ENCODE results near the gene CBLC. TPM values are rescaled to one million over a fixed set of nuclear protein-coding genes. Genes with fewer than 3 reads are reported as not detected.

The CBLC gene
- total and polyA plus RNA-seq, 8 donors: 3.1 to 6.1 (median 4.2) TPM

GRCh38 chr19:44813070-44813840 is 35.6 kb downstream of the CBLC start:
- DNase-seq (no peak), ATAC-seq (no peak)
- peaks cover 4 to 15% of the 10 kb centered on the region in 2 donors for H3K4me1 ChIP-seq
- H3K27me3 ChIP-seq: peaks cover 0 to 14% of the 10 kb centered on the region in 2 donors
- TF ChIP-seq, protein P1, sequence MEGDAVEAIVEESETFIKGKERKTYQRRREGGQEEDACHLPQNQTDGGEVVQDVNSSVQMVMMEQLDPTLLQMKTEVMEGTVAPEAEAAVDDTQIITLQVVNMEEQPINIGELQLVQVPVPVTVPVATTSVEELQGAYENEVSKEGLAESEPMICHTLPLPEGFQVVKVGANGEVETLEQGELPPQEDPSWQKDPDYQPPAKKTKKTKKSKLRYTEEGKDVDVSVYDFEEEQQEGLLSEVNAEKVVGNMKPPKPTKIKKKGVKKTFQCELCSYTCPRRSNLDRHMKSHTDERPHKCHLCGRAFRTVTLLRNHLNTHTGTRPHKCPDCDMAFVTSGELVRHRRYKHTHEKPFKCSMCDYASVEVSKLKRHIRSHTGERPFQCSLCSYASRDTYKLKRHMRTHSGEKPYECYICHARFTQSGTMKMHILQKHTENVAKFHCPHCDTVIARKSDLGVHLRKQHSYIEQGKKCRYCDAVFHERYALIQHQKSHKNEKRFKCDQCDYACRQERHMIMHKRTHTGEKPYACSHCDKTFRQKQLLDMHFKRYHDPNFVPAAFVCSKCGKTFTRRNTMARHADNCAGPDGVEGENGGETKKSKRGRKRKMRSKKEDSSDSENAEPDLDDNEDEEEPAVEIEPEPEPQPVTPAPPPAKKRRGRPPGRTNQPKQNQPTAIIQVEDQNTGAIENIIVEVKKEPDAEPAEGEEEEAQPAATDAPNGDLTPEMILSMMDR (IDR thresholded peaks at IDR 0.05): no peak
- H3K4me3 ChIP-seq: no peak overlapping the region
- H3K27ac ChIP-seq: no peak overlapping the region
- peaks cover 0 to 21% of the 10 kb centered on the region in 2 donors for H3K36me3 ChIP-seq
- intact Hi-C loops (cut with DNase I): no loop called here
- no peaks in the 10 kb centered on the region for H3K9me3 ChIP-seq

- Histone ChIP-seq H3K4me3 (no peak overlapping the region), H3K27ac (no peak overlapping the region), H3K27me3 (peaks cover 0 to 7% of the 10 kb centered on the region in 2 donors), H3K36me3 (peaks cover 0 to 21% of the 10 kb centered on the region in 2 donors), H3K4me1 (peaks cover 0 to 10% of the 10 kb centered on the region in 2 donors), H3K9me3 (no peaks in the 10 kb centered on the region)
- intact Hi-C loops (cut with DNase I): no loop called here
- ATAC-seq (no peak), DNase-seq (no peak)
- TF ChIP-seq, protein P1 (IDR thresholded peaks at IDR 0.05): no peak
Observed at GRCh38 chr19:44813841-44814470, 36.3 kb downstream of the CBLC start.

DNA sequence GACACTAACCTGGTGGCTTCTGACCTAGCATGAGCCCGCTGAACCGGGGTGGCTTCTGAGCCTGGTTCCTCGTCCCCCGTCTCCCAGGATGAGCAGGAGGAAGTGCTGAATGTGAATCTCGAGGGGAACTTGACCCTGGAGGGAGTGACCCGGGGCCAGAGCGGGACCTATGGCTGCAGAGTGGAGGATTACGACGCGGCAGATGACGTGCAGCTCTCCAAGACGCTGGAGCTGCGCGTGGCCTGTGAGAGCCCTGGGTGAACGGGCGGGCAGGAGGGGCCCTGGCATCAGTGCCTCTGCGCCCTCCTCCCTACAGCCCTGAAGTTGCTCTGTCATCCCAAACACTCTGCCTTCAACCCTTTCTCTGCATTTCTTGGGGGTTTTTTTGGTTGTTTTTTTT is 36.8 kb downstream of the CBLC start:
- TF ChIP-seq, protein P1 (IDR thresholded peaks at IDR 0.05): no peak
- H3K36me3 ChIP-seq: peaks cover 0 to 25% of the 10 kb centered on the region in 2 donors

DNA sequence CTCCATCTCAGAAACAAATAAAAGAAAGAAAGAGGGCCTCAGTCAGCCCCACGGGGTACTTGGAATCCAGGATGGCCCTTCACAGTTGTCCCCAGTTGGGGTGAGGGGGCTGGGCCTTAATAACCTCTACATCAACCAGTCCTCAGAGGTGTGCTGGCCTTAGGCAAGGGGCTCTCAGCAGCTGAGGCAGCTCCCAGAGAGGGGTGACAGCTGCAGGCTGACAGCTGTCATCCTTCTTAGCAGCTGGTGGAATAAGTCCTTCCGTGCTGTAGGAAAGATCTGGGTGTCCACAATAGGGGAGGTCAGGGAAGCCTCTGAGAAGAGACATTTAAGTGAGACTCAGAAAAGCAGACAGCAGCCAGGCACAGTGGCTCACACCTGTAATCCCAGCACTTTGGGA is 38.6 kb downstream of the CBLC start:
- H3K9me3 ChIP-seq: no peaks in the 10 kb centered on the region
- DNase-seq (no peak), ATAC-seq (no peak)
- intact Hi-C loops (cut with DNase I): no loop called here
- no peaks in the 10 kb centered on the region for H3K27me3 ChIP-seq
- no peaks in the 10 kb centered on the region for H3K4me1 ChIP-seq
- H3K4me3 ChIP-seq: no peak overlapping the region
- peaks cover 0 to 26% of the 10 kb centered on the region in 2 donors for H3K36me3 ChIP-seq
- no peak overlapping the region for H3K27ac ChIP-seq
- TF ChIP-seq, protein P1 (IDR thresholded peaks at IDR 0.05): no peak

More for the DNA sequence above, 36.8 kb downstream of the CBLC start:
- no peaks in the 10 kb centered on the region for H3K9me3 ChIP-seq
- no peak overlapping the region for H3K4me3 ChIP-seq
- no peak for ATAC-seq
- intact Hi-C loops (cut with DNase I): no loop called here
- no peak overlapping the region for H3K27ac ChIP-seq
- peaks cover 0 to 1% of the 10 kb centered on the region in 2 donors for H3K27me3 ChIP-seq
- H3K4me1 ChIP-seq: peaks cover 0 to 4% of the 10 kb centered on the region in 2 donors
- no peak for DNase-seq

DNA sequence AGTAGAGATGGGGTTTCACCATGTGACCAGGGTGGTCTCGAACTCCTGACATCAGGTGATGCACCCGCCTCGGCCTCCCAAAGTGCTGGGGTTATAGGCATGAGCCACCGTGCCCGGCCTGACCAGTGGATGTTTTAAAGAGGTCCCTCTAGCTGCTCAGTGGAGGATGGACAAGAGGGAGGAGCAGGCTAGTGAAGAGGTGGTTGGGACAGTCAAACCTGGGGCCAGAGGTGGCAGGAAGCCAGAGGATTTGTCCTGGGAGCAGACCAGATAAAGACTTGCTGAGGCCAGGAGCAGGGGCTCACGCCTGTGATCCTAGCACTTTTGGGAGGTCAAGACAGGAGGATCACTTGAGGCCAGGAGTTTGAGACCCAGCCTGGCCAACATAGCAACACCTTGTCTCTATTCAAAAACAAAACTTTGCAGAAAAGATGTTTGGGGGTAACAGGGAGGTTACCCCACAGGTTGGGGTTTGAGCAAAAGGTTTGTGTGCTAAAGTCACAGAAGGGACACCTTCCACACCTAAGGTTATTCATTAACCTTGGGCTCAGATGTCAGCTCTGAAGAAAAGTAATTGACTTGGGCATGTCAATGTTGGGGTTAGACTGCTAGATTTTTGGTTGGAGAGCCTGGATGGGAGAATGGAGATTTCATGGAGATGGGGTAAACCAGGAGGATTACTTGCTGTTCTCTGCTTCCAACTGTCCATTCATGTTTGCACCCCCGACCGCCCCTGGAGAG is 40.2 kb downstream of the CBLC start:
- ATAC-seq: no peak
- Histone ChIP-seq H3K27ac (no peak overlapping the region), H3K27me3 (no peaks in the 10 kb centered on the region), H3K9me3 (no peaks in the 10 kb centered on the region), H3K4me1 (no peaks in the 10 kb centered on the region), H3K4me3 (no peak overlapping the region), H3K36me3 (peaks cover 0 to 25% of the 10 kb centered on the region in 2 donors)
- intact Hi-C loops (cut with DNase I): no loop called here
- TF ChIP-seq, protein P1 (IDR thresholded peaks at IDR 0.05): no peak
- no peak for DNase-seq

Data from left lung (tissue), 10 donors.